Neural progenitor cell (in vitro differentiated cells): ENCODE data around the gene PLEKHB2.

Source experiments
- EZH2 ChIP-seq: fragments of 200-600 bp; sonication (generic); IDR thresholded peaks from 2 replicates; pipeline ENCODE4 v1.6.1; 2017; ENCODE audit warnings: antibody characterized with exemption, mild to moderate bottlenecking, moderate library complexity
- EZH2phosphoT487 ChIP-seq: fragments of 200-600 bp; sonication (generic); IDR thresholded peaks from 2 replicates; pipeline ENCODE4 v1.6.1; 2017; ENCODE audit warnings: antibody characterized with exemption
- TF ChIP-seq, protein P1 (sequence below): fragments of 200-600 bp; sonication (generic); IDR thresholded peaks from 2 replicates; pipeline ENCODE4 v1.5.1; 2017; ENCODE audit warnings: antibody characterized with exemption, mild to moderate bottlenecking

DNA sequence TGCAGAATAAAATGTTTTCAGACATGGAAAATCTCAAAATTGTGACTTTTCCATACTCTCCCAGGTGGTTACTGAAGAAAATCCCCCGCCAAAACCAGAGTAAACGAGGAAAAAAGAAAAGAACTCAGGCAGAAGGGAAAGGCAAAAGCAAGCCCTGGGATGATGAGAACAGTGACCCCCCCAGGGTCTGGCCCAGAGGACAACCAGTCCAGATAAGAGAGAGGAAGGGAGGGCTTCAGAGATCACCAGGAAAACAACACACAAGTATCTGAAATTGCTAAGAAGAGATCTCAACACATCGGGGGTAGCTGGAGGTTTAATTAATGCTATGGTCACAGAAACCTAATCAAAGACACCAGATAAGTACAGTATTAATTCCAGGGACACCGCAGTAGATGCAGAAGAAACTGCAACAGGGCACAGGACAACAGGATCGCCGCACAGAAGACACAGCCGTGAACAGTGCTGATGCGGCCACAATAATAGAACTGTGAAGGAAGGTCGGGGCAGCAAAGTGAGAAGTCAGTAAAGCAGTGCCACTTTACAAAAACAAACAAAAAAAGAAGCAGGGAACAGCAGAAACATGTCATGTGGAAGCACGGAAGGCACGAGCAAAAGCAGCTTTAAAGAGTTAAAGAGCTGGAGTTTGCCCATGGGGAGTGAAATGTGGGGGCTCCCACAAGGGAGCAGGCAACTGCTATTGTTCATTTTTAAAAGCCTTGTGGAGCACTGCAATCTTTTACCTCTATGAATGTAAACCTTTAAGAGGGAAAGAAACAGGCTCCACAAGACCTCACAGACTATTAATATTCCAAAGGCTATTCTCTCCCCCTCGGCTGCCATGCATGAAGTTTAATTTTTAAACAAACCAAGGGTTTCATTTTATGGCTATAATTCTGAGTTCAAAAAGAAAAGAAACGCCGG, 40.3 kb upstream of the PLEKHB2 start:
- TF ChIP-seq, protein P1, sequence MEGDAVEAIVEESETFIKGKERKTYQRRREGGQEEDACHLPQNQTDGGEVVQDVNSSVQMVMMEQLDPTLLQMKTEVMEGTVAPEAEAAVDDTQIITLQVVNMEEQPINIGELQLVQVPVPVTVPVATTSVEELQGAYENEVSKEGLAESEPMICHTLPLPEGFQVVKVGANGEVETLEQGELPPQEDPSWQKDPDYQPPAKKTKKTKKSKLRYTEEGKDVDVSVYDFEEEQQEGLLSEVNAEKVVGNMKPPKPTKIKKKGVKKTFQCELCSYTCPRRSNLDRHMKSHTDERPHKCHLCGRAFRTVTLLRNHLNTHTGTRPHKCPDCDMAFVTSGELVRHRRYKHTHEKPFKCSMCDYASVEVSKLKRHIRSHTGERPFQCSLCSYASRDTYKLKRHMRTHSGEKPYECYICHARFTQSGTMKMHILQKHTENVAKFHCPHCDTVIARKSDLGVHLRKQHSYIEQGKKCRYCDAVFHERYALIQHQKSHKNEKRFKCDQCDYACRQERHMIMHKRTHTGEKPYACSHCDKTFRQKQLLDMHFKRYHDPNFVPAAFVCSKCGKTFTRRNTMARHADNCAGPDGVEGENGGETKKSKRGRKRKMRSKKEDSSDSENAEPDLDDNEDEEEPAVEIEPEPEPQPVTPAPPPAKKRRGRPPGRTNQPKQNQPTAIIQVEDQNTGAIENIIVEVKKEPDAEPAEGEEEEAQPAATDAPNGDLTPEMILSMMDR = no peak
- TF ChIP-seq EZH2 (no peak), EZH2phosphoT487 (no peak)
